H9 (cell line): ENCODE results near the gene UNC93A. TPM values are rescaled to one million over a fixed set of nuclear protein-coding genes. Genes with fewer than 3 reads are reported as not detected.

Experiments
- DNase-seq: peaks from one replicate; pipeline ENCODE4 v3.0.0-alpha.2; 2017
- H2AFZ ChIP-seq: one replicate; pipeline ENCODE4 v1.6.1; 2013; ENCODE audit warnings: mild to moderate bottlenecking, low read length, control low read depth, moderate library complexity
- H2AK5ac ChIP-seq: 2 replicates; pipeline ENCODE4 v1.6.1; 2013; ENCODE audit warnings: low read length, control low read depth, mixed read lengths; ENCODE audit not compliant: insufficient read length
- H2BK120ac ChIP-seq: one replicate; pipeline ENCODE4 v1.6.1; 2013; ENCODE audit warnings: low read depth, mild to moderate bottlenecking, low read length, control low read depth, inconsistent platforms; ENCODE audit not compliant: poor library complexity, severe bottlenecking
- H2BK12ac ChIP-seq: 2 replicates; pipeline ENCODE4 v1.6.1; 2013; ENCODE audit warnings: low read length, control low read depth, mixed read lengths, low read depth; ENCODE audit not compliant: insufficient read length
- H2BK15ac ChIP-seq: 2 replicates; pipeline ENCODE4 v1.6.1; 2013; ENCODE audit warnings: low read depth, low read length, control low read depth
- H2BK20ac ChIP-seq: one replicate; pipeline ENCODE4 v1.6.1; 2013; ENCODE audit warnings: low read depth, mild to moderate bottlenecking, low read length, control low read depth, inconsistent platforms; ENCODE audit not compliant: poor library complexity, severe bottlenecking
- H2BK5ac ChIP-seq: 2 replicates; pipeline ENCODE4 v1.6.1; 2013; ENCODE audit warnings: low read length, control low read depth, mixed read lengths; ENCODE audit not compliant: insufficient read length
- H3K14ac ChIP-seq: 2 replicates; pipeline ENCODE4 v1.6.1; 2013; ENCODE audit warnings: low read length, control low read depth; ENCODE audit not compliant: insufficient read depth
- H3K18ac ChIP-seq: 2 replicates; pipeline ENCODE4 v1.6.1; 2013; ENCODE audit warnings: low read depth, mild to moderate bottlenecking, mixed read lengths, low read length, control low read depth; ENCODE audit not compliant: insufficient read length
- H3K23ac ChIP-seq: 2 replicates; pipeline ENCODE4 v1.6.1; 2013; ENCODE audit warnings: low read length, control low read depth, mixed read lengths, low read depth; ENCODE audit not compliant: insufficient read length
- H3K23me2 ChIP-seq: 2 replicates; pipeline ENCODE4 v1.6.1; 2013; ENCODE audit warnings: low read depth, mild to moderate bottlenecking, mixed read lengths, low read length, control low read depth; ENCODE audit not compliant: insufficient read length, poor library complexity, severe bottlenecking
- H3K27ac ChIP-seq: 2 replicates; pipeline ENCODE4 v1.5.1; 2013; ENCODE audit warnings: low read length, control low read depth, mixed read lengths, low read depth; ENCODE audit not compliant: insufficient read length
- H3K27me3 ChIP-seq: 2 replicates; pipeline ENCODE4 v1.6.1; 2013; ENCODE audit warnings: low read length, control low read depth, inconsistent platforms; ENCODE audit not compliant: insufficient read depth
- H3K4ac ChIP-seq: 2 replicates; pipeline ENCODE4 v1.6.1; 2013; ENCODE audit warnings: low read depth, mild to moderate bottlenecking, control low read depth, inconsistent platforms, low read length, moderate library complexity
- H3K4me1 ChIP-seq: 2 replicates; pipeline ENCODE4 v1.6.1; 2013; ENCODE audit warnings: low read length, control low read depth, inconsistent platforms; ENCODE audit not compliant: insufficient read depth
- H3K4me2 ChIP-seq: 2 replicates; pipeline ENCODE4 v1.6.1; 2013; ENCODE audit warnings: low read length, control low read depth, mixed read lengths; ENCODE audit not compliant: insufficient read length, insufficient read depth
- H3K56ac ChIP-seq: 2 replicates; pipeline ENCODE4 v1.6.1; 2013; ENCODE audit warnings: low read depth, mild to moderate bottlenecking, mixed read lengths, low read length, control low read depth; ENCODE audit not compliant: insufficient read length
- H3K79me1 ChIP-seq: 2 replicates; pipeline ENCODE4 v1.6.1; 2013; ENCODE audit warnings: low read depth, mild to moderate bottlenecking, moderate library complexity, low read length, control low read depth, inconsistent platforms; ENCODE audit not compliant: insufficient read depth, poor library complexity, severe bottlenecking
- H3K79me2 ChIP-seq: 2 replicates; pipeline ENCODE4 v1.6.1; 2013; ENCODE audit warnings: low read length, control low read depth, inconsistent platforms; ENCODE audit not compliant: insufficient read depth
- H3K9ac ChIP-seq: 2 replicates; pipeline ENCODE4 v1.6.1; 2013; ENCODE audit warnings: low read length, control low read depth, mixed read lengths; ENCODE audit not compliant: insufficient read length; ENCODE audit errors: extremely low read depth
- H3K9me3 ChIP-seq: one replicate; pipeline ENCODE4 v1.6.1; 2013; ENCODE audit warnings: low read depth, low read length, inconsistent platforms; ENCODE audit not compliant: control insufficient read depth
- H3T11ph ChIP-seq: one replicate; pipeline ENCODE4 v1.6.1; 2013; ENCODE audit warnings: mild to moderate bottlenecking, low read length, control low read depth, inconsistent platforms
- H4K20me1 ChIP-seq: one replicate; pipeline ENCODE4 v1.6.1; 2013; ENCODE audit not compliant: control insufficient read depth, insufficient read length, insufficient read depth
- H4K5ac ChIP-seq: 2 replicates; pipeline ENCODE4 v1.6.1; 2013; ENCODE audit warnings: low read depth, mild to moderate bottlenecking, mixed read lengths, low read length, control low read depth; ENCODE audit not compliant: insufficient read length
- H4K8ac ChIP-seq: replicated peaks from 2 replicates; pipeline ENCODE4 v1.6.1; 2013; ENCODE audit warnings: low read length, control low read depth, mixed read lengths, low read depth; ENCODE audit not compliant: insufficient read length
- H4K91ac ChIP-seq: 2 replicates; pipeline ENCODE4 v1.6.1; 2013; ENCODE audit warnings: low read depth, mild to moderate bottlenecking, moderate library complexity, mixed read lengths, low read length, control low read depth; ENCODE audit not compliant: insufficient read length
- H3K27ac Mint-ChIP-seq, 3 experiments: 2 replicates in 2 of 3; 3 replicates in 1 of 3; pipeline ENCODE4 v1.8.0; 2020 to 2021; ENCODE audit warnings: mixed read lengths in 3 of 3, mild to moderate bottlenecking in 1 of 3, moderate library complexity in 1 of 3
- H3K27me3 Mint-ChIP-seq: 2 replicates; pipeline ENCODE4 v1.8.0; 2021; ENCODE audit warnings: low read depth, mild to moderate bottlenecking, moderate library complexity, mixed read lengths
- H3K36me3 Mint-ChIP-seq, 3 experiments: 2 replicates in 2 of 3; 3 replicates in 1 of 3; pipeline ENCODE4 v1.8.0; 2020 to 2021; ENCODE audit warnings: low read depth in 3 of 3, mixed read lengths in 3 of 3; ENCODE audit not compliant: insufficient read depth in 1 of 3
- H3K4me1 Mint-ChIP-seq, 2 experiments: 2 replicates each; pipeline ENCODE4 v1.8.0; 2020; ENCODE audit warnings: mixed read lengths in 2 of 2
- H3K4me3 Mint-ChIP-seq, 2 experiments: 2 replicates in 1 of 2; 3 replicates in 1 of 2; pipeline ENCODE4 v1.8.0; 2020 to 2021; ENCODE audit warnings: mild to moderate bottlenecking in 2 of 2, mixed read lengths in 2 of 2, moderate library complexity in 1 of 2
- H3K9me3 Mint-ChIP-seq, 2 experiments: 2 replicates in 1 of 2; 3 replicates in 1 of 2; pipeline ENCODE4 v1.8.0; 2020; ENCODE audit warnings: mild to moderate bottlenecking in 2 of 2, mixed read lengths in 2 of 2, moderate library complexity in 1 of 2
- WGBS: extraction: QIAGEN DNeasy Blood & Tissue Kit; methylation state at CpG from one replicate; pipeline ENCODE4 v1.1.7; 2013; ENCODE audit warnings: missing lambda C conversion rate, low lambda C conversion rate, mixed read lengths; ENCODE audit not compliant: insufficient read length; ENCODE audit errors: extremely low coverage; 5-methylcytosine and 5-hydroxymethylcytosine counted together
- total RNA-seq: library from RNA; stranded (reverse); gene quantifications from 2 replicates; pipeline ENCODE4 v1.2.1, GENCODE V29; 2021
- TF ChIP-seq, protein P1 (sequence below): fragments of 200-600 bp; sonication (generic); conservative IDR thresholded peaks from 3 replicates; pipeline ENCODE4 v1.8.0; 2021; ENCODE audit warnings: antibody characterized with exemption, mild to moderate bottlenecking

Gene UNC93A
- total RNA-seq, 1 experiment from 2014 or later: 0.70 TPM

DNA sequence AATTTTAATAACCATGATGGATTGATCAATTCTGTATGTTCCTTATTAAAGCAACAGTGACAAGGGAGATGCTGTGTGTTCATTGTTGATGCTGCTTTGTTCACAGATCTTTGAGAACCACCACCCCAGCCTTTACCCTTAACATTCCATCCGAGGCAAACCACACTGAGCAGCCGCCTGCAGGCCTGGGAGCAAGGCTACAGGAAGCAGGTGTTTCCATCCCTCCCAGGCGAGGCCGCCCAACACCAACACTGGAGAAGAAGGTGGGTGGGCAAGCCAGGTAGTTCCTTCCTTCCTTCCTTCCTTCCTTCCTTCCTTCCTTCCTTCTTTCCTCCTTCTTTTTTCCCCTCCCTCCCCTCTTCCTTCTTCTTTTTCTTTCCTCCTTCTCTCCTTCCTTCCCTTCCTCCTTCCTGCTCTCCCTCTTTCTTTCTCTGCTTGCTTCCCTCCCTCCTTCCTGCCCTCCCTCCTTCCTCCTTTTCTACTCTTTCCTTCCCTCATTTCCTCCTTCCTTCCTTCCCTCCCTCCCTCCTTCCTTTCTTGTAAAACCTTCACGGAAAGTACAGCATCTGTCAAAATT, 47.5 kb downstream of the UNC93A start:
- H2BK120ac ChIP-seq: no peak overlapping the region
- H2BK5ac ChIP-seq: no peak overlapping the region
- no peak overlapping the region for H3K56ac ChIP-seq
- Mint-ChIP-seq H3K36me3 (no peaks in the 10 kb centered on the region), H3K4me1 (peaks cover 3 to 6% of the 10 kb centered on the region in 2 experiments; a peak in 2 of 4 replicates), H3K4me3 (no peak overlapping the region), H3K9me3 (peaks cover 0 to 4% of the 10 kb centered on the region in 2 experiments; a peak in 3 of 5 replicates), H3K27ac (no peak overlapping the region), H3K27me3 (peaks cover 9% of the 10 kb centered on the region)
- H3K27me3 ChIP-seq: no peaks in the 10 kb centered on the region
- no peak overlapping the region for H4K8ac ChIP-seq
- peak; percentile 49 for DNase-seq
- no peaks in the 10 kb centered on the region; the same call in 1 of the 2 replicates for H3K4me1 ChIP-seq
- H3K18ac ChIP-seq: no peak overlapping the region
- H3K27ac ChIP-seq: no peak overlapping the region
- no peak overlapping the region for H2BK12ac ChIP-seq
- H3K4ac ChIP-seq: no peak overlapping the region
- H2AFZ ChIP-seq: no peak overlapping the region
- H3K23ac ChIP-seq: no peak overlapping the region
- H3K14ac ChIP-seq: no peak overlapping the region
- H2AK5ac ChIP-seq: no peak overlapping the region
- TF ChIP-seq, protein P1, sequence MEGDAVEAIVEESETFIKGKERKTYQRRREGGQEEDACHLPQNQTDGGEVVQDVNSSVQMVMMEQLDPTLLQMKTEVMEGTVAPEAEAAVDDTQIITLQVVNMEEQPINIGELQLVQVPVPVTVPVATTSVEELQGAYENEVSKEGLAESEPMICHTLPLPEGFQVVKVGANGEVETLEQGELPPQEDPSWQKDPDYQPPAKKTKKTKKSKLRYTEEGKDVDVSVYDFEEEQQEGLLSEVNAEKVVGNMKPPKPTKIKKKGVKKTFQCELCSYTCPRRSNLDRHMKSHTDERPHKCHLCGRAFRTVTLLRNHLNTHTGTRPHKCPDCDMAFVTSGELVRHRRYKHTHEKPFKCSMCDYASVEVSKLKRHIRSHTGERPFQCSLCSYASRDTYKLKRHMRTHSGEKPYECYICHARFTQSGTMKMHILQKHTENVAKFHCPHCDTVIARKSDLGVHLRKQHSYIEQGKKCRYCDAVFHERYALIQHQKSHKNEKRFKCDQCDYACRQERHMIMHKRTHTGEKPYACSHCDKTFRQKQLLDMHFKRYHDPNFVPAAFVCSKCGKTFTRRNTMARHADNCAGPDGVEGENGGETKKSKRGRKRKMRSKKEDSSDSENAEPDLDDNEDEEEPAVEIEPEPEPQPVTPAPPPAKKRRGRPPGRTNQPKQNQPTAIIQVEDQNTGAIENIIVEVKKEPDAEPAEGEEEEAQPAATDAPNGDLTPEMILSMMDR: no peak
- H3T11ph ChIP-seq: no peak overlapping the region
- no peaks in the 10 kb centered on the region for H4K20me1 ChIP-seq
- no peak overlapping the region for H4K91ac ChIP-seq
- no peak overlapping the region for H4K5ac ChIP-seq
- H3K4me2 ChIP-seq: no peak overlapping the region
- WGBS: no CpG with 5 or more reads among the region's 5 CpGs
- no peaks in the 10 kb centered on the region for H3K79me1 ChIP-seq
- H3K23me2 ChIP-seq: no peaks in the 10 kb centered on the region
- no peak overlapping the region for H3K9ac ChIP-seq
- H3K9me3 ChIP-seq: no peaks in the 10 kb centered on the region
- no peak overlapping the region for H2BK15ac ChIP-seq
- H2BK20ac ChIP-seq: no peak overlapping the region
- H3K79me2 ChIP-seq: no peaks in the 10 kb centered on the region
